Panc1 (cell line): Measurements from ENCODE around the gene XK. TPM values are rescaled to one million over a fixed set of nuclear protein-coding genes. Genes with fewer than 3 reads are reported as not detected.

Experiments
- ATAC-seq: fragments of 200-7000 bp; cut with Tn5 transposase; 2 replicates; pipeline ENCODE4 v1.9.1; 2020; ENCODE audit warnings: mild to moderate bottlenecking, moderate library complexity
- BruUV-seq: library from RNA; stranded (reverse); fragments of 400-500 nt; replicated peaks from 2 replicates; lab custom pipeline; 2021; lab: Mats Ljungman, UMichigan
- CTCF ChIA-PET: fragments of 300-600 bp; sonication (Branson Sonifier 250); formaldehyde crosslinking; loops from one replicate; lab custom pipeline; 2022; ENCODE audit warnings: antibody characterized with exemption; lab: Charles Lee
- POLR2A ChIA-PET: fragments of 300-600 bp; sonication (Branson Sonifier 250); formaldehyde crosslinking; loops from one replicate; lab custom pipeline; 2022; ENCODE audit warnings: antibody characterized with exemption; lab: Charles Lee
- DNase-seq: peaks from one replicate; pipeline ENCODE4 v3.0.0-alpha.2; 2010; ENCODE audit warnings: low read depth, low spot score
- H3K27ac ChIP-seq: 2 replicates; pipeline ENCODE4 v1.5.1; 2011; ENCODE audit warnings: mild to moderate bottlenecking, low read length, inconsistent platforms
- H3K27me3 ChIP-seq: fragments of 200-500 bp; sonication (Bioruptor generic); 2 replicates; pipeline ENCODE4 v1.6.0; 2014; ENCODE audit warnings: low read length, inconsistent platforms; ENCODE audit not compliant: control insufficient read depth, insufficient read depth
- H3K36me3 ChIP-seq: fragments of 200-500 bp; sonication (Bioruptor generic); 2 replicates; pipeline ENCODE4 v1.5.1; 2014; ENCODE audit warnings: inconsistent platforms, mild to moderate bottlenecking, low read length, moderate library complexity; ENCODE audit not compliant: control insufficient read depth, insufficient read depth
- H3K4me1 ChIP-seq: 2 replicates; pipeline ENCODE4 v1.5.1; 2011; ENCODE audit warnings: inconsistent platforms, mild to moderate bottlenecking, low read length, moderate library complexity; ENCODE audit not compliant: control insufficient read depth, insufficient read depth
- H3K4me3 ChIP-seq, 2 experiments: 2 replicates each; pipeline ENCODE4 v1.5.1; 2011 to 2012; ENCODE audit warnings: low read depth in 2 of 2, low read length in 2 of 2, mild to moderate bottlenecking in 2 of 2, inconsistent platforms in 1 of 2, moderate library complexity in 1 of 2
- H3K9me3 ChIP-seq: fragments of 200-500 bp; sonication (Bioruptor generic); 2 replicates; pipeline ENCODE4 v1.5.1; 2014; ENCODE audit warnings: low read depth, mild to moderate bottlenecking, inconsistent platforms, low read length, moderate library complexity; ENCODE audit not compliant: control insufficient read depth, insufficient read depth
- POLR2AphosphoS5 ChIP-seq: IDR thresholded peaks from 2 replicates; pipeline ENCODE4 v1.6.1; 2012; ENCODE audit warnings: mild to moderate bottlenecking, low read depth, low read length, moderate library complexity
- SIN3A ChIP-seq: IDR thresholded peaks from 2 replicates; pipeline ENCODE4 v1.6.1; 2012; ENCODE audit warnings: low read depth, mild to moderate bottlenecking, low read length, moderate library complexity, borderline replicate concordance; ENCODE audit not compliant: insufficient read depth
- TCF7L2 ChIP-seq: IDR thresholded peaks from 2 replicates; pipeline ENCODE4 v1.6.1; 2011; ENCODE audit warnings: mild to moderate bottlenecking, low read depth, low read length, inconsistent platforms
- in situ Hi-C: cut with HindIII; loops from 2 replicates; pipeline ENCODE4 v1.10.0; 2016; ENCODE audit warnings: low sequenced_read_pairs, low pct_unique_long_range_greater_than_20kb
- intact Hi-C: fragments of 100-400 bp; cut with micrococcal nuclease; formaldehyde crosslinking; loops from one replicate; pipeline ENCODE4 v1.10.0; 2022; ENCODE audit not compliant: unreplicated experiment
- total RNA-seq: library from RNA; stranded (reverse); gene quantifications from one replicate; pipeline ENCODE4 v1.2.1, GENCODE V29; 2021; ENCODE audit not compliant: unreplicated experiment
- TF ChIP-seq, protein P1 (sequence below), 2 experiments: IDR thresholded peaks; 2 replicates each; pipeline ENCODE4 v1.6.1; 2011 to 2012; ENCODE audit warnings: low read depth in 2 of 2, control low read depth in 1 of 2, low read length in 1 of 2, mild to moderate bottlenecking in 1 of 2, moderate library complexity in 1 of 2; ENCODE audit not compliant: insufficient read depth in 1 of 2
- TF ChIP-seq, protein P2 (sequence below): fragments of 450-650 bp; IDR thresholded peaks from 2 replicates; pipeline ENCODE4 v1.5.1; 2017; ENCODE audit warnings: mild to moderate bottlenecking

Gene XK
- total RNA-seq, 1 experiment from 2014 or later, result 1.3 TPM

DNA sequence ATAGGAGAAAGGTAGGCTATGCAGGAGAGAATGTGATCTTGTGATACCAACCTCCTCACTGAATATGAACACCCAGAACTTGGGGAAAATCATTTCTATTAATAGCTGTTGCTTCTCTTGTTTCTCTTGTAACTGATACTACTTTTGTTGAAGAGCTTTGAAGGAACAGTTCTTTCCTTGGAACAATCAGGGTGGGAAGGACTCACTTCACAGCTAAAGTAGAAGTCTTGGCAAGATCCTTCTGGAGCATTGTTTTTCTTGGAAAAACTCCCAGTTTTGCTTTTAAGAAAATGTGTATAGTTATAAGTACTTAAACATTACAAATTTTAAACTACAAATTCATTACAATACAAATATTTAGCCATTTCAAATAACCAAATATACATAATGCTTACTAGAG lies 19.1 kb upstream of the XK start:
- no peaks in the 10 kb centered on the region for H3K4me1 ChIP-seq
- intact Hi-C loops, result no loop called here
- in situ Hi-C loops, result no loop called here
- TF ChIP-seq, protein P1, sequence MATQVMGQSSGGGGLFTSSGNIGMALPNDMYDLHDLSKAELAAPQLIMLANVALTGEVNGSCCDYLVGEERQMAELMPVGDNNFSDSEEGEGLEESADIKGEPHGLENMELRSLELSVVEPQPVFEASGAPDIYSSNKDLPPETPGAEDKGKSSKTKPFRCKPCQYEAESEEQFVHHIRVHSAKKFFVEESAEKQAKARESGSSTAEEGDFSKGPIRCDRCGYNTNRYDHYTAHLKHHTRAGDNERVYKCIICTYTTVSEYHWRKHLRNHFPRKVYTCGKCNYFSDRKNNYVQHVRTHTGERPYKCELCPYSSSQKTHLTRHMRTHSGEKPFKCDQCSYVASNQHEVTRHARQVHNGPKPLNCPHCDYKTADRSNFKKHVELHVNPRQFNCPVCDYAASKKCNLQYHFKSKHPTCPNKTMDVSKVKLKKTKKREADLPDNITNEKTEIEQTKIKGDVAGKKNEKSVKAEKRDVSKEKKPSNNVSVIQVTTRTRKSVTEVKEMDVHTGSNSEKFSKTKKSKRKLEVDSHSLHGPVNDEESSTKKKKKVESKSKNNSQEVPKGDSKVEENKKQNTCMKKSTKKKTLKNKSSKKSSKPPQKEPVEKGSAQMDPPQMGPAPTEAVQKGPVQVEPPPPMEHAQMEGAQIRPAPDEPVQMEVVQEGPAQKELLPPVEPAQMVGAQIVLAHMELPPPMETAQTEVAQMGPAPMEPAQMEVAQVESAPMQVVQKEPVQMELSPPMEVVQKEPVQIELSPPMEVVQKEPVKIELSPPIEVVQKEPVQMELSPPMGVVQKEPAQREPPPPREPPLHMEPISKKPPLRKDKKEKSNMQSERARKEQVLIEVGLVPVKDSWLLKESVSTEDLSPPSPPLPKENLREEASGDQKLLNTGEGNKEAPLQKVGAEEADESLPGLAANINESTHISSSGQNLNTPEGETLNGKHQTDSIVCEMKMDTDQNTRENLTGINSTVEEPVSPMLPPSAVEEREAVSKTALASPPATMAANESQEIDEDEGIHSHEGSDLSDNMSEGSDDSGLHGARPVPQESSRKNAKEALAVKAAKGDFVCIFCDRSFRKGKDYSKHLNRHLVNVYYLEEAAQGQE (IDR thresholded peaks at IDR 0.05; ENCODE audit: insufficient read depth in 1 of 2, low read depth in 2 of 2, low read length in 1 of 2), result no peak
- no peak for TF ChIP-seq TCF7L2
- ChIA-PET POLR2A (no interaction called here), CTCF (no interaction called here)
- BruUV-seq, result no TSS peak
- H3K27me3 ChIP-seq, result no peaks in the 10 kb centered on the region
- no peak overlapping the region for H3K27ac ChIP-seq
- H3K4me3 ChIP-seq, result no peak overlapping the region
- DNase-seq (no peak), ATAC-seq (no peak)
- H3K9me3 ChIP-seq, result no peaks in the 10 kb centered on the region
- no peaks in the 10 kb centered on the region for H3K36me3 ChIP-seq

DNA sequence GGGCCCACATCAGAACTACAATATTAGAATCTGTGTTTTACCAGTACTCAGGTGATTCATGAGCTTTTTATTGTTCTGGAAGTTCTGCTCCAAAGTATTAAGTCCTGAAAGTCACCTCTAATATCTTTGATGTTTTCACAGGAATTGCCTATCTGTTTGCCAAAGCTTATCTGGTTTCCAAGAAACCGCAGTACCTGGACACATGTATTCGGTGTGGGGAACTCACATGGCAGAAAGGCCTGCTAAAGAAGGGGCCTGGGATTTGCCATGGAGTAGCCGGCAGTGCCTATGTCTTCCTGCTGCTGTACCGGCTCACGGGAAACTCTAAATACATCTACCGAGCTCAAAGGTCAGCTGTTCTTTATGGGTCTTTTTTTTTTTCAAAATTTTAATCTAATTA lies 18.4 kb upstream of the XK start:
- intact Hi-C loops (no loop called here), in situ Hi-C loops (no loop called here)
- H3K4me3 ChIP-seq, result no peak overlapping the region
- ATAC-seq (no peak), DNase-seq (no peak)
- ChIA-PET CTCF (no interaction called here), POLR2A (no interaction called here)
- no peak overlapping the region for H3K27ac ChIP-seq
- no peaks in the 10 kb centered on the region for H3K27me3 ChIP-seq
- H3K9me3 ChIP-seq, result no peaks in the 10 kb centered on the region
- no peaks in the 10 kb centered on the region for H3K36me3 ChIP-seq
- no TSS peak for BruUV-seq
- no peaks in the 10 kb centered on the region for H3K4me1 ChIP-seq
- TF ChIP-seq POLR2AphosphoS5, result no peak
- TF ChIP-seq, protein P1 (IDR thresholded peaks at IDR 0.05; ENCODE audit: insufficient read depth in 1 of 2, low read depth in 2 of 2, low read length in 1 of 2), result no peak
- TF ChIP-seq, protein P2, sequence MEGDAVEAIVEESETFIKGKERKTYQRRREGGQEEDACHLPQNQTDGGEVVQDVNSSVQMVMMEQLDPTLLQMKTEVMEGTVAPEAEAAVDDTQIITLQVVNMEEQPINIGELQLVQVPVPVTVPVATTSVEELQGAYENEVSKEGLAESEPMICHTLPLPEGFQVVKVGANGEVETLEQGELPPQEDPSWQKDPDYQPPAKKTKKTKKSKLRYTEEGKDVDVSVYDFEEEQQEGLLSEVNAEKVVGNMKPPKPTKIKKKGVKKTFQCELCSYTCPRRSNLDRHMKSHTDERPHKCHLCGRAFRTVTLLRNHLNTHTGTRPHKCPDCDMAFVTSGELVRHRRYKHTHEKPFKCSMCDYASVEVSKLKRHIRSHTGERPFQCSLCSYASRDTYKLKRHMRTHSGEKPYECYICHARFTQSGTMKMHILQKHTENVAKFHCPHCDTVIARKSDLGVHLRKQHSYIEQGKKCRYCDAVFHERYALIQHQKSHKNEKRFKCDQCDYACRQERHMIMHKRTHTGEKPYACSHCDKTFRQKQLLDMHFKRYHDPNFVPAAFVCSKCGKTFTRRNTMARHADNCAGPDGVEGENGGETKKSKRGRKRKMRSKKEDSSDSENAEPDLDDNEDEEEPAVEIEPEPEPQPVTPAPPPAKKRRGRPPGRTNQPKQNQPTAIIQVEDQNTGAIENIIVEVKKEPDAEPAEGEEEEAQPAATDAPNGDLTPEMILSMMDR, result no peak
- no peak for TF ChIP-seq TCF7L2
- no peak for TF ChIP-seq SIN3A
